Right lobe of liver (tissue), 6 donors: ENCODE measurements around the gene ABCC12. TPM values are rescaled to one million over a fixed set of nuclear protein-coding genes. Genes with fewer than 3 reads are reported as not detected.

Source experiments
- ATAC-seq, 4 donors: fragments of 200-7000 bp; cut with Tn5 transposase; one replicate each; pipeline ENCODE4 v1.9.1; 2020; ENCODE audit warnings: mild to moderate bottlenecking in 4 of 4, moderate library complexity in 4 of 4
- DNase-seq, 3 donors: peaks; one replicate each; pipeline ENCODE4 v3.0.0-alpha.2; 2020
- H3K27ac ChIP-seq, 3 donors: fragments of 200-600 bp; one replicate each; pipeline ENCODE4 v1.8.0; 2022
- H3K27me3 ChIP-seq, 2 donors: fragments of 200-600 bp; one replicate each; pipeline ENCODE4 v1.8.0; 2022
- H3K36me3 ChIP-seq, 4 donors: fragments of 200-600 bp; sonication (generic) in 1 of 4; one replicate each; pipeline versions ENCODE4 v1.5.1 to v1.8.0; 2017 to 2022; ENCODE audit warnings: control low read depth in 1 of 4
- H3K4me1 ChIP-seq, 4 donors: fragments of 200-600 bp; sonication (generic) in 1 of 4; one replicate each; pipeline versions ENCODE4 v1.5.1 to v1.8.0; 2017 to 2022; ENCODE audit warnings: control low read depth in 1 of 4
- H3K4me3 ChIP-seq, 3 donors: fragments of 200-600 bp; one replicate each; pipeline ENCODE4 v1.8.0; 2022
- H3K9me3 ChIP-seq, 4 donors: fragments of 200-600 bp; sonication (generic) in 1 of 4; one replicate each; pipeline versions ENCODE4 v1.5.1 to v1.8.0; 2017 to 2022; ENCODE audit warnings: control low read depth in 1 of 4
- POLR2A ChIP-seq: fragments of 450-650 bp; IDR thresholded peaks from one replicate; pipeline ENCODE4 v1.6.1; 2017; ENCODE audit warnings: antibody characterized with exemption, mild to moderate bottlenecking
- WGBS: methylation state at CpG from one replicate; pipeline ENCODE4 v1.1.6; 2018; ENCODE audit warnings: low coverage, low lambda C conversion rate; ENCODE audit not compliant: insufficient coverage; ENCODE audit errors: missing lambda C conversion rate; 5-methylcytosine and 5-hydroxymethylcytosine counted together
- intact Hi-C, 2 donors: fragments of 100-400 bp; cut with DNase I; formaldehyde crosslinking; loops; one replicate each; pipeline versions ENCODE4 v1.11.2 to v1.14.1; 2022
- total RNA-seq, 6 experiments: library from RNA; depleted of rRNA in 2 of 6; stranded (reverse); fragments of >200 nt in 2 of 6; fragmentation: NEBNext Ultra II Directional in 3 of 6; extraction: Animal tissue kit (Norgen Biotek cat#: 25700) in 3 of 6; gene quantifications; one replicate each; pipeline versions ENCODE4 v1.1.0 to v1.2.4, GENCODE V29; 2016 to 2023
- TF ChIP-seq, protein P1 (sequence below), 4 donors: fragments of 200-600 bp in 3 of 4; fragments of 450-650 bp in 1 of 4; IDR thresholded peaks; one replicate each; pipeline versions ENCODE4 v1.5.1 to v1.8.0; 2016 to 2022; ENCODE audit warnings: antibody characterized with exemption in 4 of 4, mild to moderate bottlenecking in 2 of 4
- donor health status: DM: no; HTN: yes; CAD: no.
- donor health status: DM: no; HTN: no; CAD: no.
- donor health status: DM: no; HTN: no; CAD: no.
- donor health status: DM: no; HTN: yes; CAD: no.
- donor health status: DM: no; HTN: yes; CAD: no.

ABCC12 gene
- total RNA-seq, 6 experiments from 2014 or later = 0.07 TPM; not detected in 5

DNA sequence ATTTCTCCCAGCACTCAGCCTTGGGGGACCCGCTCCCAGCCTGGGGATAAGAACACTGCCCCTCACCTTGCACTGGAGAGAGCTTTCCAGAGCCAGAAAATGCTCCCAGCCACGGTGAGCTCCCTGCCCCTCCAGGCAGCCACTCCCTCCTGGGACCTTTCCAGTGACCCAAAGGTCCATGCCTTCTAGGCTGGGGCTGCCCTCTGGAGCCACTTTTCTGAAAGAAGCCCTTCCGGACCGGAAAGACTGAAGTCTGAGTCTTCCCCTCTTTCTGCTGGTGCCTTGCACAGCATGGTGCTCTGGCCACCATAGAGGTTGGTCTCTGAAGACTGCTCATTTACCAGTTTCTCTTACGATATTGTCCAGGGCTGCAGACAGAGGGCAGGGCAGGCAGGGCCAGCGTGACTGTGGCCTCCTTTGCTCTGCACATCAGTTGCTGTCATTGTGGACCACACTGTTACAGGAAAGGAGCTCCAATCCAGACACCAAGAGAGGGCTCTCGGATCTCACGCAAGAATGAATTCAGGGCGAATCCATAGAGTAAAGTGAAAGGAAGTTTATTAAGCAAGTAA is 7.1 kb upstream of the ABCC12 start:
- WGBS = 78% methylated on average over 5 of the region's 9 CpGs
- intact Hi-C loops = no loop called here
- ATAC-seq = peak in 3 of 4 donors; percentile 4 to 41 (median 29)
- H3K4me1 ChIP-seq = peaks cover 0 to 19% (median 8%) of the 10 kb centered on the region in 4 donors
- H3K36me3 ChIP-seq = no peaks in the 10 kb centered on the region
- DNase-seq = peak in 1 of 3 donors; percentile 62
- no peak overlapping the region for H3K4me3 ChIP-seq
- H3K27ac ChIP-seq = no peak overlapping the region
- TF ChIP-seq, protein P1, sequence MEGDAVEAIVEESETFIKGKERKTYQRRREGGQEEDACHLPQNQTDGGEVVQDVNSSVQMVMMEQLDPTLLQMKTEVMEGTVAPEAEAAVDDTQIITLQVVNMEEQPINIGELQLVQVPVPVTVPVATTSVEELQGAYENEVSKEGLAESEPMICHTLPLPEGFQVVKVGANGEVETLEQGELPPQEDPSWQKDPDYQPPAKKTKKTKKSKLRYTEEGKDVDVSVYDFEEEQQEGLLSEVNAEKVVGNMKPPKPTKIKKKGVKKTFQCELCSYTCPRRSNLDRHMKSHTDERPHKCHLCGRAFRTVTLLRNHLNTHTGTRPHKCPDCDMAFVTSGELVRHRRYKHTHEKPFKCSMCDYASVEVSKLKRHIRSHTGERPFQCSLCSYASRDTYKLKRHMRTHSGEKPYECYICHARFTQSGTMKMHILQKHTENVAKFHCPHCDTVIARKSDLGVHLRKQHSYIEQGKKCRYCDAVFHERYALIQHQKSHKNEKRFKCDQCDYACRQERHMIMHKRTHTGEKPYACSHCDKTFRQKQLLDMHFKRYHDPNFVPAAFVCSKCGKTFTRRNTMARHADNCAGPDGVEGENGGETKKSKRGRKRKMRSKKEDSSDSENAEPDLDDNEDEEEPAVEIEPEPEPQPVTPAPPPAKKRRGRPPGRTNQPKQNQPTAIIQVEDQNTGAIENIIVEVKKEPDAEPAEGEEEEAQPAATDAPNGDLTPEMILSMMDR (IDR thresholded peaks at IDR 0.05) = peak in 1 of 4 donors; percentile 11
- no peak for TF ChIP-seq POLR2A
- H3K27me3 ChIP-seq = no peaks in the 10 kb centered on the region
- no peaks in the 10 kb centered on the region for H3K9me3 ChIP-seq

DNA sequence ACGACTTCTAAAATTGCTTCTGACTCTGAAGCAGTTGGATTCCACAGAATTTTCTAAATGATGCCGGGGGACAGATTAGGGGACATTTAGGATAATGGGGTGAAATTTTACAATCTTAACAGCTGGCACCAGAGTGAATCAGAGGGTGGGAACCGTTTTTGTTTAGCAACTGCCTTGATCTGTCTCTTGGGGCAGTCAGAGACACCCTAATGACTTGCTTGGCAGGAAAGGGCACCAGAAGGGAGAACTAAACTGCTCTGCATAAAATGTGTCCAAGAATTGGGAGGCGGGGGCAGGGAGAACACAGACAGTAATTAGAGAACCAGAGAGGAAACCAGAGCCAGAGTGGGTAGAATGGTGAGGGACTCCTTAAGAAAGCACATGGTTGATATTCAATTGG is 6.1 kb upstream of the ABCC12 start:
- peaks cover 0 to 19% (median 8%) of the 10 kb centered on the region in 4 donors for H3K4me1 ChIP-seq
- H3K4me3 ChIP-seq = no peak overlapping the region
- intact Hi-C loops = no loop called here
- 74% methylated on average over 4 of the region's 4 CpGs for WGBS
- no peaks in the 10 kb centered on the region for H3K36me3 ChIP-seq
- no peaks in the 10 kb centered on the region for H3K27me3 ChIP-seq
- DNase-seq (no peak), ATAC-seq (no peak)
- no peak overlapping the region for H3K27ac ChIP-seq
- TF ChIP-seq POLR2A = no peak
- TF ChIP-seq, protein P1 (IDR thresholded peaks at IDR 0.05) = no peak
- H3K9me3 ChIP-seq = no peaks in the 10 kb centered on the region

DNA sequence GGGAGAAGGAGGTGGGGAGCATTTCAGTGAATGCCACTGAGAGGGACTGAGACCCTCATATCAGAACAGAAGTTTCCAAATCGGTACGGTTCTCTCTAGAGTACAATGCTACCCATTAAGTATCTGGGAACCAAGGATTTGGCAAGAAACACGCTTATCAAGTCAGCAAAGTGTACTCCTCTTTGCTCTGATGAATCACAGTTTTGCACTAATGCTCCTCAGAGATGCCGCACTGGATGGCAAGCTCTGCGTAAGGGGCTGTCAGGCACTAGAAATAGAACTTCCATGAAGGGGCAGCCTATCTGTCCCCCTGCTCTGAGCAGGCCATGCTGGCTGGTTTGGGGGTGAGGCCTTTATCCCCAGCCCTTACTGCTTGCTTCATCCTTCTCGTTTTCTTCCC is 4.8 kb upstream of the ABCC12 start:
- no CpG with 5 or more reads among the region's 6 CpGs for WGBS
- Histone ChIP-seq H3K9me3 (no peaks in the 10 kb centered on the region), H3K36me3 (no peaks in the 10 kb centered on the region), H3K27ac (no peak overlapping the region), H3K4me3 (no peak overlapping the region), H3K27me3 (no peaks in the 10 kb centered on the region), H3K4me1 (peaks cover 0 to 16% (median 5%) of the 10 kb centered on the region in 4 donors)
- no peak for ATAC-seq
- intact Hi-C loops = no loop called here
- TF ChIP-seq, protein P1 (IDR thresholded peaks at IDR 0.05) = no peak
- TF ChIP-seq POLR2A = no peak
- DNase-seq = no peak

DNA sequence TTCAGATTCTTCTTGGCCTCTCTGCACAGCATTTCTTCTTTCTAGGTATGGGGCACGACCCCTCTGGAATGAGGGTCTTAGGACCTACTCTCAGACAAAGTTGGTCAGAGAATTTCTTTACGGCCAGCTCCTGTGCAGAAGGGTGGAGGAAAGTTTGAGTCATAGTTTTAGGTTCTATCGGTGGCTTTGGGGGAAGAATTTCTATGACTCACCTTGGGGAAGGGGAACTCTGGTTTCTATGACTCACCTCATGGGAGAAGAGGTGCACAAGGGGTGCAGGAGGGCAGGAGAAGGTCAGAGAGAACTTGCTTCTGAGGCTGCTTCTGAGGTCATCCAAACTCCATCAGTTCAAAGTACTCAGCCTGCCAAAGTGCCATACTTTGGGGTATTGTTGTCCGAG is 2.5 kb upstream of the ABCC12 start:
- no peaks in the 10 kb centered on the region for H3K9me3 ChIP-seq
- peaks cover 0 to 7% (median 0%) of the 10 kb centered on the region in 4 donors for H3K4me1 ChIP-seq
- ATAC-seq (no peak), DNase-seq (no peak)
- no peak overlapping the region for H3K27ac ChIP-seq
- H3K4me3 ChIP-seq = no peak overlapping the region
- intact Hi-C loops = loop anchor here in 1 of 2 donors (10.0 kb wide), 1 partner anchor 1013 kb away; the partner anchor contains the start of gene NETO2
- no peaks in the 10 kb centered on the region for H3K36me3 ChIP-seq
- TF ChIP-seq POLR2A = no peak
- TF ChIP-seq, protein P1 (IDR thresholded peaks at IDR 0.05) = no peak
- WGBS = 54% methylated on average over 3 of the region's 4 CpGs
- H3K27me3 ChIP-seq = no peaks in the 10 kb centered on the region
